CD4-positive, alpha-beta T cell treated with Interleukin-17A for 1 hour (primary cell): ENCODE results near the gene IFI6.
A peak's percentile ranks its signal among the peaks of the same experiment; 100 is the strongest.
"Not testable (repeated sequence)": the region's sequence is repeated elsewhere in the genome, so short reads cannot be mapped to it uniquely, and the experiment has no call there.

Experiments used
- DNase-seq: peaks from one replicate; pipeline ENCODE4 v3.0.0-alpha.2; 2020

Gene IFI6

DNA sequence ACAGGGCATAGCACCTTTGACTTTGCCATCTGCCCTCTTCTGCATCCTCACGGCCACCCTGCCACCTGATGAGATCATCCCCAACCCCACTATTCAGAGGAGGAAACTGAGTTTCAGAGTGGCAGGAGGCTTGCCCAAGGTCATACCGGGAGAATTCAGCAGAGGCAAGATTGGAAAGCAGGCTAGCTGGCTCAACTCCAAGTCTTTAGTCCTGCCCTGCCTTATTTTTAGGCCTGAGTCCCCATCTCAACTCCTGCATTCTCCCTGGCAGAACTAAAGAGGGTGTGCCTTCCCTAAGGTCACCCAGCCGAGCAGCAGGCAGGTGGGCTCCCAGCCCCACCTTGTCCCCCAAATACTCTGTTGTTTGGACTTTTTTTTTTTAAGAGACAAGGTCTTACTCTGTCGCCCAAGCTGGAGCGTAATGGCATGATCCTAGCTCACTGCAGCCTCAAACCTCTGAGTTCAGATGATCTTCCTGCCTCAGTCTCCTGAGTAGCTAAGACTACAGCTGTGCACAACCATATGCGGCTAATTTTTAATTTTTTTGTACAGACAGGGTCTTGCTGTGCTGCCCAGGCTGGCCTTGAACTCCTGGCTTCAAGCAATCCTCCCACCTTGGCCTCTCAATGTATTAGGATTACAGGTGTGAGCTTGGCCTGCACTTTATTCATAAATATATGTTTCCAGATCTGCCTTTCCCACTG lies 23.2 kb downstream of the IFI6 start:
- no peak for DNase-seq

DNA sequence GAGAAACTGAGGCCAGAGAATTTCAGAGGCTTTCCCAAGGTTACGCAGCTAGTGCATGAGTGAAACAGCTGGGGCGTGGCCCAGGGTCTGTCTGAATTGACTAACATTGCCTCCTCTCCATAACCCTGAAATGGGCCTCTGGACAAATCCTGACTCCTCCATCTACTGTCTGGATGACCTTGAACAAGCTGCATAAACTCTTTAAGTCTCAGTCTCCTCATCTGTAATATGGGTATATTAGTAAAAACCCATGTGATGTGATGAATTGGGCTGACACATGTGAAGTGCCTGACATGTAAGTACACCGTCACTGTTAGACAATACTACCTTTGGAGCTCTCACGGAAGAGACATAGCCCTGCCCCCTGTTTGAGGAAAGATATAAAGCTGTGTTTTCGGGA lies 24.7 kb downstream of the IFI6 start:
- no peak for DNase-seq

DNA sequence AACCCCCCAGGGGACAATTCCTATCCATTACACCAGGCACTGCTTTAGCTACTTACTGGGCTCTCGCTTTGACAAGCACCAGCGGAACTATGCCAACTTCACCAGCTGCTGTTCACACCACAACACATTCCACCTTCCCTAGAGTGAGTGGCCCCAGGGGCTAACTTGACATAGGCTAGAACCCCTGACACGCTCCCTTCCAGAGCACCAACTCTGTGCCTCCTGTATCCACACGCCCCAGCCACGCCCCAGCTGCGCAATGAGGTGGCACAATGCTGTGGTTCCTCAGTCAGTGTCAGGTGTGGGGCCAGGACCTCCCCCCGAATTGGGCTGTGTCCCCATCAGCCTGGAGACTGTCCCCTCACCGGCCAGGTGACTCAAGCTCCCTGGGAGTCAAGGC lies 25.3 kb downstream of the IFI6 start:
- DNase-seq = no peak

DNA sequence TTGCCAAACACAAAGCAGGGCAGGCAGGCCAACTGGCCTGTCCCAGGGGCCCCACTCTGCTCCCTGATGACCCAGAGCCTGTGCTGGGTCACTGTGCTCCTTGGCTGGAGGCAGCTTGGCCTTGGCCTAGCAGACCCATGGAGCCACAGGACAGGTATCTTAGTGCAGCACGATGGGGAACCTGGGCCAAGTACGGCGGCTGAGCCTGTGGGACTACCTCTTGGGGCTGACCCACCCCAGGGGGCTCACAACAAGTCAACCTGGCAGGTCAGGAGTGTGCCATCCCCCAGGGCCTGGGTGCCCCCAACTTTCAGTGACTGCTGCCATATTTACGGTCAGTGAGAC lies 26.9 kb downstream of the IFI6 start:
- no peak for DNase-seq

DNA sequence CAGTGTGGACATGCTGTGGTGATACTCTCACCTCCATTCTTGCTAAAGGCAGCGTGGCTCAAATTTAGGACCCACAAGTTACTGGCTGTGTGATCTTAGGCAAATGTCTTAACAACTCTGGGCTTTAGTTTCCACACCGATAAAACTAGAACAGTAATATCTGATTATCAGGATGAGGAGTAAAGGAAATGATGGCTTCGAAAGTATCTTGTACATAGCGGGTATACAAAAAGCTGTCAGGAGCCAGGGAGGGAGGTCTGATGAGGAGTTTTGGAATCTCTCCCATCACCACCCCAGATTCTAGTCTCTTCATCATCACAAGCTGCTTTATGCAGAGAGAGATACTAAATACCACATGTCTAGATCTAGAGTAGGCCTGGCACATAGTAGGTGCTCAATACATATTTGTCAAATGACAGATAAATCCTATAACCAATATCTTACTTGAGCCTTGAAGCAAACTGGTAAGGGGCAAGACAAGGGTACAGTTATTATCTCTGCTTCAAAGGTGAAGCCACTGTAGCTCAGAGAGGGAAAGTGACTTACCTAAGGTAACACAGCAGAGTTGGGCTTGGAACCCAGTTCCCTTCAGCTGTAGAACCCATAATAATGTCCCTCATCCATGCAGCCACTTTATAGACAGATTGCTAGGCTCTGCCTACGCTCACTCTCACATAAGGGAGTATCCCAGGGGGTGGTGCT lies 27.5 kb downstream of the IFI6 start:
- DNase-seq = no peak

DNA sequence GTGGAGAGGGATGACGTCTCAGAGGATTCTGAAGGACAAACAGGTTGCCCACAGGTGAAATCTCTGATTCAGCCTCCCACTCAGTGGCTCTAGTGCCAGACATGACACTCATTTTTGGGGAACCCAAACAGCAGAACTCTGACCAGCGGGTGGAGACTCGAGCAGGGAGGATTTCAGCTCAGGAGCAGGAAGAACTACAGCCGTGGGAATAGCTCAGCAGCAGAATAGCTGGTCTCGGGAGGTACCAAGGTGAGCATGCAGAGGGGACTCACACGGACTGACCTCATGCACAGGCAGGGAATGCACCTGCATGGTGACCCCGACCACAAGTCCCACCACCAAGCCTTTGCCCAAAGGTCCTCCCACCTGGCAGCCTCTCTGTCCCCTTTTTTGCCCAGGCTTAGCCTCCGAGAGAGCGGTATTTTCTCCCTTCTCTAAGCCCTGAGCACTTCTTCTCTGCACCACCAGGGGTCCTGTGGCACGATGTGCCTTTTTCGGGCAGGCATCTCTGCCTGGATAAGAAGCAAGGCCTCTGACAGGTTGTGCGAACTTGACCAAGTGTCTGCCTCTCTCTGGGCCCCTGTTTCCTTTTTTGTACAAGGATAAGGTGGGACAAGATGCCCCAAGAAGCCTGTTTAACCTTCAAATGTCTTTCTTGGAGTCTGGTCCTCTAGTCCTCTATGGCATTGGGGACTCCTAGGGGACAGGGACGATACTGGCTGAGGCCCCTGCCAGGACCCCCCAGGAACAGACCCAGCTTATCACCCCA lies 28.2 kb downstream of the IFI6 start:
- peak; percentile 85 for DNase-seq

DNA sequence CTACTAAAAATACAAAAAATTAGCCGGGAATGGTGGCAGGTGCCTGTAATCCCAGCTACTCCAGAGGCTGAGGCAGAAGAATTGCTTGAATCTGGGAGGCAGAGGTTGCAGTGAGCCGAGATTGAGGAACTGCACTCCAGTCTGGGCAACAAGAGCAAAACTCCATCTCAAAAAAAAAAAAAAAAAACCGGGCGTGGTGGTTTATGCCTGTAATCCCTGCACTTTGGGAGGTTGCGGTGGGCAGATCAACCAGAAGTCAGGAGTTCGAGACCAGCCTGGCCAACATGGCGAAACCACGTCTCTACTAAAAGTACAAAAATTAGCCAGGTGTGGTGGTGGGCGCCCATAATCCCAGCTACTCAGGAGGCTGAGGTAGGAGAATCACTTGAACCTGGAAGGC lies 31.5 kb downstream of the IFI6 start:
- not testable (repeated sequence) for DNase-seq

DNA sequence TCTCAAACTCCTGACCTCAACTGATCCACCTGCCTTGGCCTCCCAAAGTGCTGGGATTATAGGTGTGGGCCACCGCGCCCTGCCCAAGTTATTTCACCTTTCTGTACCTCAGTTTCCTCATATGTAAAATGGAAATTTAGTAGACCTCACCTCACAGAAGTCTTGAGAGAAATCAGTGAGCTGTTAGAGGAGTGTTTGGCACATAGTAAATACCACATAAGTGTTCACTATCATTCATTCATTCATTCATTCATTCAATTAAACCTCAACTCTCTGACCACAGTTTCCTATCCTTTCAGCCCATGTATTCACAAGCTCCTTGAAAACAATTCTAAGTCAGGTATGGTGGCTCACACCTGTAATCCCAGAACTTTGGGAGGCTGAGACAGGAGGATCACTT lies 33.2 kb downstream of the IFI6 start:
- DNase-seq = no peak

DNA sequence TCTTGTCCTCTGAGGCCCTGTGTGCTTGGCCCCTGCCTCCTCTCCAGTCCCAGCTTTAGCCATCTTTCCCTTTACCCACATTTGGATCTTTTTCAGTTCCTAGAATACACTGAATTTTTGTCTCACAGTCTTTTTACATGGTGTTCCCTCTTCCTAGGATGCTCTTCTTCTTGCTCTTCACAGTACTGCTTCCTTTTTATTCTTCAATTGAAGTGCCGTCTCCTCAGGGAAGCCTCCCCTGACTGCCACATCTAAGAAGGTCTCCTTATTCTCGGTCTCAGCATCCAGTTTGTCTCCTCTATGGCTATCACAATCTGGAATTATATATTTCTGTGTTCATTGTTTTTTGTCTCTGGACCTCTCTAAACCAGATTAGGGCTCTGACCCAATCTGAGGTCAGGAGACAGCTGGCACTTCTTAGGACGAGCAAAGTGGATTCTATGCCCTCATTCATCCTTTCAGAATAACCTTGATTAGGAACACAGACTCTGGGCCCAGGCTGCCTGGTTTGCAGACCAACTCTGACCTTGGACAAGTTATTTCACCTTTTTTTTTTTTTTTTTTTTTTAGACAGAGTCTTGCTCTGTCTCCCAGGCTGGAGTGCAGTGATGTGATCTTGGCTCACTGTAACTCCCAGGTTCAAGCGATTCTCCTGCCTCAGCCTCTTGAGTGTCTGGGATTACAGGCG lies 33.8 kb downstream of the IFI6 start:
- DNase-seq = no peak

DNA sequence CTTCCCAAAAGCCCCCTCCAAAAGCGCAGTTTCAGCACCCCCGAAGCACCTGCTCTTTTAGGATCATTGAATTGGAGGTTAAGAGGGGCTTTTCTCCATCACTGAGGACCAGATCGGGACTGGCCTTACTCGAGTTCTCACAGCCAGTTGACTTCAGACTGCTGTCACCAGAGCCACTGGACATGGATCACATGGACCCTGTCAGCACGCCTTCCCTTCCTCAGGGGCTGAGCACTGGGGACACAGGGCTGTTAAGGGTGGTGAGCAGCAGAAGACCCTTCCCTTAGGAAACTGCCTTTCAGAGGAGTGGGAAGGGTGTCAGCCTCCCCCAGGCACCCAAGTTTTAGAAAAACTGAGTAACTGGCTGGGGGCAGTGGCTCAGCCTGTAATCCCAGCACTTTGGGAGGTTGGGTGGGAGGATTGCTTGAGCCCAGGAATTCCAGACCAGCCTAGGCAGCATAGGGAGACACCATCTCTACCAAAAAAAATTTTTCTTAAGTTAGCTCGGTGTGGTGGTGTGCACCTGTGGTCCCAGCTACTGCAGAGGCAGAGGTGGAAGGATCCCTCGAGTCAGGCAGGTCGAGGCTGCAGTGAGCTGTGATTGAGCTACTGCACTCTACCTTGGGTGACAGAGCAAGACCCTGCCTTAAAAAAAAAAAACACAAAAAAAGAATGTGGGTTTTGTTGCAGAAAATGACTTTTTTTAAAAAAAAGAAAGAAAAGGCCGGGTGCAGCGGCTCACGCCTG lies 36.4 kb downstream of the IFI6 start:
- DNase-seq = no peak

DNA sequence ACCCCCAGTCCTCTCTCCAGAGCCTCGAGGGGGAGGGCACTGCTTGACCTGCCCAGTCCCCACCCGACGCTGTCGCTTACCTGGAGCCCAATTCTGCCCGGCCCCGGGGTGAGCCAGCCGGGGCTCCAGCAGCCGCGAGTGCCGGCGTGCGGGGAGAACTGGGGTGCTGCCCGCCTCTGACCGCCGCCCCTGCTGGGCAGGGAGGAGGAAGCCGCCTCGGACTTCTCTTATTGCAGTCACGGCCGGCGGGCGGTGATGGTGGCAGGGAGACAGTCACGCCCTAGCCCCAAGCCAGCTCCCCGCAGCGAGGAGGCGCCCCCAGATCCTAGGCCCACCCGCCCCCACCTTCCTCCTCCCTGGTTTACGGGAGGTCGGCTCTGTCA lies 37.0 kb downstream of the IFI6 start, which contains the start of gene FGR:
Gene FGR (minus strand): TSS at position 201 of the 383 bp plus-strand sequence. CDS start 11,269 bp downstream, outside the sequence.
- DNase-seq = no peak

DNA sequence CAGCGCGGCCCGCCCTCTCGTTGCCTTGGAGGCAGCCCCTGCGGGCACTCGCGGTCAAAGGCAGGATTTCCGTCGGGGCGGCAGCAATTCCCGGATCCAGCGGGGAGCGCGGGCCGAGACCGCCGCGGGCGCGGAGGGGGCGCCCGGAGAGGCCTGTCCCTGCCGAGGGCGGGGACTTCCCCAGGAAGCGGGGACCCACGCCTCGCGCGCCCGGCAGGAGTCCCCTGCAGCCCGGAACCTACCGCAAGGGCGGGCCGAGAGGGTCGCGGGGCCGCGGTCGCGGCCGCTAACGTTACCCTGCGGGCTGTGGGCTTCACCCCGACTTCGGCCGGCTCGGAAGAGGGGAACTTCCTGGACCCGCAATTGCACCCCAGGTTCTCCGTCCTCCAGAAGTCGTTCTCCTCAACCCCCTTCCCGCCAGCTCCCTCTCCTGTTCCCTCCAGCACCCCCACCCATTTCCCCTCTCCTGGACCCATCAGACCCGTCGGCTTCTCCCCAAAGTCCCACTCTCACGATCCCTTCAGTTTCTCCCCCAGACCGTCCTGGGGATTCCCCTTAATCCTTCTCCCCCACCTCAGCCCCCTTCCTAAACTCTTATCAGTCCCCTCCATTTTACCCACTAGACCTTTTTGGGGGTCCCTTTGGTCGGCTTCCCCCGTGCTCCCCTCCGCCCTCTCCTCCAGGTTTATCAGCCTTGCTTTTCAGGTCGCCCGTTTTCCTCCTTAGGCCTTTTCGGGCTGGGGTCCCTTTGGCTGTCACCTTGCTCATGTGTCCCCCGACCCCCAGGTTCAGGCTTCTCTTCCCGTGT lies 37.6 kb downstream of the IFI6 start:
- DNase-seq = peak; percentile 65

DNA sequence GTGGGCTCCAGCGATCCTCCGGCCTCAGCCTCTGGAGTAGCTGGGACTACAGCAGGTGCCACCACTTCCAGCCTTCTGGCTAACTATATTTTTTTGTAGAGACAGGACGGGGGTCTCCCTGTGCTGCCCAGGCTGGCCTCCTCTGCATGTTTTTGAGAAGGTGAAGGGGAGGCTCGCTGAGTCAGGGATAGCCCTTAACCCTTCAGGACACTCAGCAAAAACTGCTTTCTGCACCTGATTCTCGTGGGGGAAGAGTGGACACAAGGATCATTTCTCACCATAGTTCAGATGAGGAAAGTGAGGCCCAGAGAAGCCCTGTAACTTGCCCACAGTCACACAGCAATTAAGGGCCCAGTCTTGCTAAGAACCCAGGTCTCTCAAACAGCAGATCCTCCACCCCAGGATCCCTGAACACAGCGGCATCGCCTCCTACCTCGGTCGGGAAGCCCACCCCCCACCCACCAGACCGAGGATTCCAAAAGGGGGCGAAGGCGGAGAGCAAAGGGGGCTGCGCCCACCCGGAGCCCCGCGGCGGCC lies 38.3 kb downstream of the IFI6 start:
- no peak for DNase-seq

DNA sequence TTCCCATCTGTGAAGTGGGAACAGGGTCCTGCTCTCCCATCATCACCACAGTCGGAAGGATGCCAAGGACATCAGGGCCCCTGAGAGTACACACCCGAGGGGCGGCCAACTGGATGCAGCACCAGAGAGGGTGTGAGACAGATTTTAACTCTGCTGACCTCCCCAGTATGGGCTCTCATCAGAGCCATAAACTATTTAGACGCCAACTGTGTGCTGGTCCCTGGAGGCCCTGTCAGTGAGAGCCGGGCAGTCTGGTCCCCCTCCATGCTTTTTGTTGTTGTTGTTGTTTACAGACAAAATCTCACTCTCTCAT lies 38.7 kb downstream of the IFI6 start:
- no peak for DNase-seq

DNA sequence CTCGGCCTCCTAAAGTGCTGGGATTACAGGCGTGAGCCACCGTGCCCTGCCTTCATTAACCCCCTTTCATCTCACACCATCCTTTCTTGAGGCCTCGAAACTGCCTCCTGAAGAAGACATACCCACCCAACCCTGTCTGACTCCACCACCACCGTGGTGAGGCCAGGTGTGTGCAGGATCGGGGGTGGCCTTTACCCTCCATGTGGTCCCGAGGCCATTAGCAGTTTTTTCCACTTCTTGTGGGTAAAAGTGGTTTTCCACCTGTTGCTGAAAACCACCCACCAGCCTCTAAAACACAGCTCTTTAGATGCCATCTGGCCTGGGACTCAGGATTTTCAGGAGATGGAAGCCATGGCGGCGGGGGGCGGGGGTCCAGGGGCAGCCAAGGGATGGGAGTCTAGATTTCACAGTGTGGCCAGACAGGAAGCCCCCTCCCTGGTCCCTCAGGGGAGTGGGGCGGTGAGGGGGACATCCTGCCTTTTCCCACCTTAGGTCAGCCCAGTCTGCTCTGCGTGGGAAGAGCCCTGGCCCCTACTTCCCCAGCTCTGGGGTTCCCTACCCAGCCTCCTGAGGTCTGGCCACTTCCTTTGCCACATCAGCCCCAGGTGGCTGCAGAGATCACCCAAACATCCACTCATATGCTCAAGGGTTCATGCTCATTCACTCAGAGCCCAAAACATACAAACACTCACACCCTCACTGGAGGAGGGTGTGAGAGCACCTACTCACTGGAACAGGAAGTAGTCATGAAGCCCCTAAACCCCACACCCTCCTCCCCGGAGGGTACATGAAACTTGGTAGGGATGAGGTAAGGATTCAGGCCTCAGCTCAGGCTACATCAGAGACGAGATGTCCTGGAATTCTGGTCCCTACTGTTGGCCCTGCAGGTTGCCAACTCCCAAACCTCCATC lies 39.4 kb downstream of the IFI6 start:
- peak; percentile 50 for DNase-seq

DNA sequence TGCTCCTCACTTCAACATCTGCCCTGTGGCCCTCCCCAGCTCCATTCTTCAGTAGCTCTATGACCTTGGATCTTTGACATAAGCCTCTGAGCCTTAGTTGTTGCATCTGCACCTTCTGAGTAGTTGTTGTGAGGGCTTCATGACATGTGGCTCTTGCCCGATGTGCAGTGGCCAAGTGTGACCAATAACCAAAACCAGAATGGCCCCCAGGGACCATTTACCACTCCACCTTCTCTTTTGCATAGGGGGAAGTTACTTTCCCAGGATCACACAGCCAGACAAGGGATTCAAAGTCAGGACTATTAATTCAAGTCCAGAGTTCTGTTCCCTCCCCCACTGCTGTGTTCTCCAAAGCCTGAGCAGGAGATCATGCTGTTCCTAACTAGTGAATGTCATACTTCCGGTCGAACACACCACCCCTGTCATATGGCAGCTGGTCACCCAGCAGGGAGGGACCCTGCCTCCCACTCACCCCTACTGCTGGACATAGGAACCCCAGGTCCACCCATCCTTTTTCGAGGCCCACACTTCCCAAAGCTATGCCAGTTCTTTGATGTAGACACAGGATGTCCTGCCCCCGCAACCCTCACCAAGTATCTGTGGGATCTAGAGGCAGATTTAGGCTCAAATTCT lies 41.0 kb downstream of the IFI6 start:
- DNase-seq = no peak

DNA sequence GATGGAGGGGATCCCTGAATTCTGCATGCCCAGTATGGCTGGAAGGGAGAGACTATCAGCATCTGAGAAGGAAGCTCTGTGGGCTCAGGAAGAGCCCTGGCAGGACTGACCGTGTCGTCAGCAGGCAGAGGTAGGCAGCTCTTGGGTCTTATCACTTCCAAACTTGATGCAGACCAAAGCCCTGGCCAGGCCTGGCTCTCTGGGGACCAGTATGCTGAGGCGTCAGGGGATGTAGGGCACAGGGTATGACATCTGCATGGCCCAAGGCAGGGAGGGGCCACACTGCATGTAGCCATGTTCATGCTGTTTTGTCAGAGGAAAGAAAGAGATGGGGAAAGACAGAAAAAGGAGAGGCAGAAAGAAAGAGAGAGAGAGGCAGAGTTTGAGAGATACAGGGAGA lies 43.3 kb downstream of the IFI6 start:
- no peak for DNase-seq

DNA sequence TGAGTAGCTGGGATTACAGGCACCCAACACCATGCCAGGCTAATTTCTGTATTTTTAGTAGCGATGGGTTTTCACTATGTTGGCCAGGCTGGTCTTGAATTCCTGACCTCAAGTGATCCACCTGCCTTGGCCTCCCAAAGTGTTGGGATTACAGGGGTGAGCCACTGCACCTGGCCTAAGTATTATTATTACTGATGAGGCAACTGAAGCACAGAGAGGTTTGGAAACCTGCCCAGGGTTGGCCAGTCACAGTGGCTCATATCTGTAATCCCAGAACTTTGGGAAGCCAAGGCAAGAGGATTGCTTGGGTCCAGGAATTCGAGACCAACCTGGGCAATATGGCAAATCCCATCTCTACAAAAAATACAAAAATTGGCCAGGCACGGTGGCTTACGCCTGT lies 44.3 kb downstream of the IFI6 start:
- not testable (repeated sequence) for DNase-seq

DNA sequence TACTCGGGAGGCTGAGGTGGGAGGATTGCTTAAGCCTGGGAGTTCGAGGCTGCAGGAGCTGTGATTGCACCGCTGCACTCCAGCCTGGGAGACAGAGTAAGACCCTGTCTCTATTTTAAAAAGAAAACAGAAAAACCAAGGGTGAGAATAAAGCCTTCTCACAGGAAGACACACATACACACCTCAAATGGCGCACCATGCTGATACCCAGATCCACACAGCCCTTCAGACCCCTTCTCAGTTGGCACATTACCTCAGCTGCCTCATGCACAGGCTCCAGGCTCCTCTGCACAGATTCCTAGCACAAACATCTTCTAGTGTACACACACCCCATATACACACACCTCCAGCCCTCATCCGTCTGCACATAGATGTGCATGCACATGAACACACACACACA lies 44.9 kb downstream of the IFI6 start:
- no peak for DNase-seq
